Uterus (tissue), 2 donors: ENCODE data around the gene RNF169.

Experiments used
- CTCF ChIP-seq, 4 experiments: fragments of 200-600 bp in 2 of 4; fragments of 450-650 bp in 2 of 4; sonication (generic) in 2 of 4; IDR thresholded peaks; one replicate each; pipeline ENCODE4 v1.5.1; 2016 to 2019; ENCODE audit warnings: antibody characterized with exemption in 4 of 4, mild to moderate bottlenecking in 2 of 4, moderate library complexity in 1 of 4
- POLR2A ChIP-seq, 2 donors: fragments of 450-650 bp; IDR thresholded peaks; one replicate each; pipeline ENCODE4 v1.6.1; 2016; ENCODE audit warnings: antibody characterized with exemption in 2 of 2, mild to moderate bottlenecking in 1 of 2, moderate library complexity in 1 of 2

DNA sequence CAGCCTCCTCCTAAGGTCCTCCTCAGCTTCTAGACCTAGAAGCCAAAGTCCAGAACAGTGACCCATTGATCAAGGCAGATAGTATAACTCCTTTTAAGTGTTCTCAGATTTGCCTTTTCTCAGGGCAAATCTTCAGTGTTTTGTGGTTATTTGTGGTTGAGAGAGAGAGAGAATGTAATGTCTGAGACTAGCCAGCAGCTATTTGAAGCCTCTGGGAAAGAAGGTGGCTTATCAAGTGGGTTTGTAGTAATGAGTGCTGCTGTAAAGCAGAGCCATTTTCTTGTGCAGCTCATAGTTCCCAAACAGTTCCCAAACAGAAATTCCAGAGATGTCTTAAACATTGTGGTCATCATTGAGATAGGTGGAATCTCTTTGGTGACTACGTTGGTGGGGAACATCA is 89.5 kb downstream of the RNF169 start:
- no peak for TF ChIP-seq CTCF (IDR thresholded peaks at IDR 0.05)
- TF ChIP-seq POLR2A (IDR thresholded peaks at IDR 0.05): no peak
